Measurements from ENCODE around the gene BRSK2.

GRCh38 chr11:1407668-1408067 lies 17.9 kb downstream of the BRSK2 start:
- TF ChIP-seq YY1 (IDR thresholded peaks at IDR 0.05; ENCODE audit: insufficient read depth, insufficient read length) (no peak), ZNF274 (IDR thresholded peaks at IDR 0.05; ENCODE audit: low read depth, low read length) (no peak), SUZ12 (IDR thresholded peaks at IDR 0.05; ENCODE audit: extremely low read depth, insufficient read depth, insufficient read length) (no peak)
